ENCODE results near the gene TSPEAR.

TSPEAR gene

DNA sequence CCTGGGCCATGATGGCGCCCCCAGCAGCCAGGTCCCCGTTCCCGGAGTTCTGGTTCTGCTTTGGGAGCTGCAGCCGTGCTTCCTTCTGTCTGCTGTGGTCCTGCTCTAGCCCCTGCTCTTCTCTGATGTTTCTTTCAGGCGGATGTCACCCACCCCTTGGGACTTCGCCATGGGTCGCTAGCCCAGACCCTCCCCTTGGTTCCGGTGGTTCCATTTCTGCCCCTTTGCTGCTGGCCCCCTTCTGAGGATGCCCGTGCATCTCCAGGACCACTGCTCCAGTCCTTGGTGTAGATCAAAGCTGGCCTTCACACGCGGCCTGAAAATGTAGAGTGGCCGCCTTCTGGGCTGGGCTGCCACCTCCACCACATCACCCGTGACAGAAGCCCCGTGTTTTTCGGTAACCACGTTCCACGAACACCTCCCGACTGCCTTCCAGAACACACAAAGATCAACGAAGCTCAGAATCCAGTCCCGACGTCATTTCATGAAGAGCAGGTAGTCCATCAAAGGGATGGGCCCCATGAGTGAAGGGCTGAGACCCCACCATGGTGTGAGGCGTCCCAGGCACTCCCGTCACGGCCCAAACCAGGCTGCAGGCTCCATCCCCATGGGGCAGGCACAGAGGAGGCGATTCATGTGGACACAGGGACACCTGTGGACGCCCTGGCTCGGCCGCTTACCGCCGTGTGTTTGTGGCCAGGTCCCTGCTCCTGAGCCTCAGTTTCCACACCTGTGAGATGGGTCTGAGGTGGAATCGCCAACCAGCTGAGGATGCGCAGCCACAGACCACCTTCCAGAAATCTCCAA is 195.8 kb downstream of the TSPEAR start:
- ChIA-PET CTCF (no interaction called here), POLR2A (no interaction called here)
- TF ChIP-seq FOXA1 (IDR thresholded peaks at IDR 0.05) (no peak), FOXK2 (IDR thresholded peaks at IDR 0.05) (no peak), ARNT (IDR thresholded peaks at IDR 0.05) (no peak), SP1 (IDR thresholded peaks at IDR 0.05) (no peak), PKNOX1 (IDR thresholded peaks at IDR 0.05) (no peak), FOXM1 (IDR thresholded peaks at IDR 0.05; ENCODE audit: borderline replicate concordance) (no peak), NFRKB (IDR thresholded peaks at IDR 0.05) (no peak), HDGF (IDR thresholded peaks at IDR 0.05; ENCODE audit: borderline replicate concordance) (no peak), TARDBP (IDR thresholded peaks at IDR 0.05) (no peak), ZNF384 (IDR thresholded peaks at IDR 0.05) (no peak), ELF4 (IDR thresholded peaks at IDR 0.05) (no peak), BHLHE40 (IDR thresholded peaks at IDR 0.05; ENCODE audit: borderline replicate concordance) (no peak), CTBP1 (IDR thresholded peaks at IDR 0.05; ENCODE audit: borderline replicate concordance) (no peak), LEF1 (IDR thresholded peaks at IDR 0.05; ENCODE audit: borderline replicate concordance) (no peak), L3MBTL2 (conservative IDR thresholded peaks at IDR 0.05) (no peak), SUZ12 (IDR thresholded peaks at IDR 0.05) (no peak)
- no peak for DNase-seq (ENCODE audit: extremely low spot score)

GRCh38 chr21:44514746-44515358 is 196.5 kb downstream of the TSPEAR start:
- ChIA-PET POLR2A (no interaction called here), CTCF (interaction anchor here (0.5 kb wide), 1 partner anchor 377 kb away, joined by 3 read pairs; no protein-coding TSS in a partner anchor)
- no peak for TF ChIP-seq SP1 (IDR thresholded peaks at IDR 0.05)
- no peak for TF ChIP-seq NFRKB (IDR thresholded peaks at IDR 0.05)
- TF ChIP-seq ZNF384 (IDR thresholded peaks at IDR 0.05) = no peak
- no peak for TF ChIP-seq TARDBP (IDR thresholded peaks at IDR 0.05)
- no peak for TF ChIP-seq BHLHE40 (IDR thresholded peaks at IDR 0.05; ENCODE audit: borderline replicate concordance)
- no peak for TF ChIP-seq LEF1 (IDR thresholded peaks at IDR 0.05; ENCODE audit: borderline replicate concordance)
- no peak for TF ChIP-seq FOXK2 (IDR thresholded peaks at IDR 0.05)
- no peak for TF ChIP-seq CTBP1 (IDR thresholded peaks at IDR 0.05; ENCODE audit: borderline replicate concordance)
- TF ChIP-seq ELF4 (IDR thresholded peaks at IDR 0.05) = no peak
- TF ChIP-seq FOXM1 (IDR thresholded peaks at IDR 0.05; ENCODE audit: borderline replicate concordance) = no peak
- no peak for TF ChIP-seq ARNT (IDR thresholded peaks at IDR 0.05)
- TF ChIP-seq FOXA1 (IDR thresholded peaks at IDR 0.05) = no peak
- TF ChIP-seq SUZ12 (IDR thresholded peaks at IDR 0.05) = no peak
- TF ChIP-seq HDGF (IDR thresholded peaks at IDR 0.05; ENCODE audit: borderline replicate concordance) = no peak
- TF ChIP-seq PKNOX1 (IDR thresholded peaks at IDR 0.05) = no peak
- TF ChIP-seq L3MBTL2 (conservative IDR thresholded peaks at IDR 0.05) = no peak
- DNase-seq (ENCODE audit: extremely low spot score) = no peak

GRCh38 chr21:44514218-44514520 is 197.2 kb downstream of the TSPEAR start:
- no peak for TF ChIP-seq CTBP1 (IDR thresholded peaks at IDR 0.05; ENCODE audit: borderline replicate concordance)
- no peak for DNase-seq (ENCODE audit: extremely low spot score)
- CTCF ChIA-PET = interaction anchor here (0.5 kb wide), 2 partner anchors 227 to 378 kb away, joined by 3 read pairs; no protein-coding TSS in a partner anchor
- POLR2A ChIA-PET = no interaction called here

DNA sequence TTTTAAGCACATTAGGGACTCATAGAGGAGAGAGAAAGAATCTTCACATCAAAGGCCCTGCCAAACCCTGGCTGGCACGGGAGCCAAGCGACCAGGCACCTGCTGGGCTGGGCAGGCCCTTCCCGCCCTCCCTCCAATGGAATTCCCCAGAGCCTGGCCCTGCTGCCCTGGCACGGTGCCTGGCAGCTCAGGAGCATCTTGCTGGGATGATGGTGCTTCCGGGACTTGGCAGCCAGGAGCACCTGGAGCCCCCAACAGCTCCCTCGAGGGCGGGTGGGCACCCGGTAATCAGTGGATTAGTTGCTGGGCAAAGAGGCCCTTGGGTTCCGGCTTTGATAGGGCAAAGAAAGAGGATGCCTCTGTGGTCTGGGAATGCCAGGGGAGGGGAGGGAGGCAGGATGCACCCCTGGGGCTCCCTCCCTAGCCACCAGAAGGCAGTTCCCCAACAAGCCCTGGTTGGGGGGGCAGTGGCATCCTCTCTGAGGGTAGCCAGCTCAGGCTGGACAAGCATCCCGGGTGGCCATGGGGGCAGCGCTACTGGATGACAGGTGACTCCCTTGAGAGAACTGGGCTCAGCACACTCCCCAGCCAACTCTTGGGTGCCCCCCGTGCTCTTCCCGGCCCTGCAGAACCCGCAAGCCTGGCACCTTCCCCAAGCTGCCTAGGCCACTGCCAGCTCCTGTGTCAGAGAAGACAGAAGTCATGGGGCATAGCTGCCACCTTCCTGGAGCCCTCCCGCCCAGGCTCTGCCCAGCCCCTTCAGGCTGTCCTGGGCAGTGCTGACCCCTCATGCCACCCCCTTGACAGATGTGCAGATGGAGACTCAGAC is 197.8 kb downstream of the TSPEAR start:
- no peak for DNase-seq (ENCODE audit: extremely low spot score)
- TF ChIP-seq ARNT (IDR thresholded peaks at IDR 0.05) = no peak
- TF ChIP-seq FOXK2 (IDR thresholded peaks at IDR 0.05) = no peak
- TF ChIP-seq FOXM1 (IDR thresholded peaks at IDR 0.05; ENCODE audit: borderline replicate concordance) = no peak
- no peak for TF ChIP-seq ZNF384 (IDR thresholded peaks at IDR 0.05)
- TF ChIP-seq CTBP1 (IDR thresholded peaks at IDR 0.05; ENCODE audit: borderline replicate concordance) = no peak
- TF ChIP-seq L3MBTL2 (conservative IDR thresholded peaks at IDR 0.05) = no peak
- no peak for TF ChIP-seq LEF1 (IDR thresholded peaks at IDR 0.05; ENCODE audit: borderline replicate concordance)
- TF ChIP-seq TARDBP (IDR thresholded peaks at IDR 0.05) = no peak
- no peak for TF ChIP-seq SP1 (IDR thresholded peaks at IDR 0.05)
- no peak for TF ChIP-seq BHLHE40 (IDR thresholded peaks at IDR 0.05; ENCODE audit: borderline replicate concordance)
- TF ChIP-seq PKNOX1 (IDR thresholded peaks at IDR 0.05) = no peak
- TF ChIP-seq FOXA1 (IDR thresholded peaks at IDR 0.05) = no peak
- no peak for TF ChIP-seq NFRKB (IDR thresholded peaks at IDR 0.05)
- TF ChIP-seq SUZ12 (IDR thresholded peaks at IDR 0.05) = no peak
- TF ChIP-seq ELF4 (IDR thresholded peaks at IDR 0.05) = no peak
- TF ChIP-seq HDGF (IDR thresholded peaks at IDR 0.05; ENCODE audit: borderline replicate concordance) = no peak
- ChIA-PET CTCF (interaction anchor here (0.5 kb wide), 1 partner anchor 227 kb away, joined by 3 read pairs; no protein-coding TSS in a partner anchor), POLR2A (no interaction called here)

Data from HEK293T (cell line).